Activated T-helper 2 cell treated with anti-CD3 and anti-CD28 coated beads, Interferon-gamma antibody, Interleukin-2, Interleukin-4, amounts not matched to agents 10 μg/mL and 5 μg/mL and 100 μg/mL, durations not matched to agents 14 hours and 24 hours and 36 hours (primary cell): ENCODE data around the gene GPR137C. TPM values are rescaled to one million over a fixed set of nuclear protein-coding genes. Genes with fewer than 3 reads are reported as not detected.
"Not testable (repeated sequence)": the region's sequence is repeated elsewhere in the genome, so short reads cannot be mapped to it uniquely, and the experiment has no call there.

Experiments
- DNase-seq: peaks from one replicate; pipeline ENCODE4 v3.0.0; 2021; ENCODE audit warnings: low spot score
- H3K27ac Mint-ChIP-seq: one replicate; pipeline ENCODE4 v1.8.0; 2021; ENCODE audit warnings: mixed read lengths
- H3K27me3 Mint-ChIP-seq: one replicate; pipeline ENCODE4 v1.8.0; 2021; ENCODE audit warnings: low read depth, mixed read lengths
- H3K36me3 Mint-ChIP-seq: one replicate; pipeline ENCODE4 v1.8.0; 2021; ENCODE audit warnings: low read depth, mixed read lengths
- H3K4me1 Mint-ChIP-seq: one replicate; pipeline ENCODE4 v1.8.0; 2021; ENCODE audit warnings: low read depth, mixed read lengths
- H3K4me3 Mint-ChIP-seq: one replicate; pipeline ENCODE4 v1.8.0; 2021; ENCODE audit warnings: low read depth, mild to moderate bottlenecking, moderate library complexity, mixed read lengths
- H3K9me3 Mint-ChIP-seq: one replicate; pipeline ENCODE4 v1.8.0; 2021; ENCODE audit warnings: mixed read lengths
- intact Hi-C: fragments of 100-400 bp; cut with micrococcal nuclease; formaldehyde crosslinking; loops from one replicate; pipeline ENCODE4 v1.15.1; 2023
- total RNA-seq: library from RNA; stranded (reverse); gene quantifications from 2 replicates; pipeline ENCODE4 v1.2.3, GENCODE V29; 2022

GPR137C gene
- total RNA-seq, 1 donor from 2014 or later: 0.27 TPM

DNA sequence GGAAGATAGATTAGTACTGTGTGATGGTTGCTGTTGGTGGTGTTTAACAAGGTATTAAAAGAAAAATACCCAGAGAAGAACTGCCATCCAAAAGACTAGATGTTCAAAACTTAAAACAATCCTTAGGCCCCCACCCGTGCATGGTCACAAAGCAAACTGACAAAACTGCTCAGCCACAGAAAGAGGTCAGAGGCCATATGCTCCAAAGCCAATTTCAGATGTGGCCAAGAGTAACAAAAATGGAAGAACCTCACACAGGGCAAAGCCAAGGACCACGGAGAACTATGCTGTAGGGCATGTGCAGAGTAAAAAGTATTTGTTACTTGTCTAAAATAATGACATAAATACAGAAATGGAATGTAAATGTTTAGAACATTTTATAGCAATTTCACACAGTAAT, 5.6 kb upstream of the GPR137C start:
- intact Hi-C loops: no loop called here
- Mint-ChIP-seq H3K36me3 (peaks cover 2% of the 10 kb centered on the region), H3K27ac (no peak overlapping the region), H3K27me3 (no peaks in the 10 kb centered on the region), H3K9me3 (no peaks in the 10 kb centered on the region), H3K4me3 (no peak overlapping the region), H3K4me1 (peaks cover 19% of the 10 kb centered on the region)
- DNase-seq: no peak

DNA sequence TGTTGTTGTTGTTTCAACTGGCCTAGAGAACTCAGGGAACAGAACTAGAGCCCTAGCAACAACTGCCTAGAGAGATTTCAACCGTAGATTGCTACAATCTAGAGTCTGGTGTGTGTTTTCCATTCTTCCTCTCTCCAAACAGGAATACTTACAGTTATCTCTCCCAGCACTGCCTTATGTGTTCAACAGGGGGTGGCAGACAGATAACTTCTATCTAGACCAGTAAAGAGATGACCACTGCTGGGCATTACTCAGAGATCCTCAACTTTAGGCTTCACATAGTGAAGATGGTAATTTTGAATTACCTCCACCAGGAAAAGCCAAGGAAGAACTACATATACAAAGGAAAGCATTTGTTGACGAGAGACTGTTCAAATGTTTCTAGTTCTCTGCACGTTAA, 5.1 kb upstream of the GPR137C start:
- intact Hi-C loops: no loop called here
- DNase-seq: no peak
- Mint-ChIP-seq H3K36me3 (peaks cover 2% of the 10 kb centered on the region), H3K9me3 (no peaks in the 10 kb centered on the region), H3K4me3 (no peak overlapping the region), H3K27me3 (no peaks in the 10 kb centered on the region), H3K4me1 (peaks cover 19% of the 10 kb centered on the region), H3K27ac (no peak overlapping the region)

GRCh38 chr14:52550661-52551060, 2.0 kb upstream of the GPR137C start:
- Mint-ChIP-seq H3K36me3 (no peaks in the 10 kb centered on the region), H3K27me3 (peaks cover 14% of the 10 kb centered on the region), H3K4me3 (peak overlapping the region; percentile 84), H3K9me3 (no peaks in the 10 kb centered on the region), H3K27ac (no peak overlapping the region), H3K4me1 (peaks cover 24% of the 10 kb centered on the region)
- no peak for DNase-seq
- intact Hi-C loops: loop anchor here (5.0 to 10.0 kb wide), 6 partner anchors 84 to 242 kb away; partner anchors contain the start of gene GNPNAT1

DNA sequence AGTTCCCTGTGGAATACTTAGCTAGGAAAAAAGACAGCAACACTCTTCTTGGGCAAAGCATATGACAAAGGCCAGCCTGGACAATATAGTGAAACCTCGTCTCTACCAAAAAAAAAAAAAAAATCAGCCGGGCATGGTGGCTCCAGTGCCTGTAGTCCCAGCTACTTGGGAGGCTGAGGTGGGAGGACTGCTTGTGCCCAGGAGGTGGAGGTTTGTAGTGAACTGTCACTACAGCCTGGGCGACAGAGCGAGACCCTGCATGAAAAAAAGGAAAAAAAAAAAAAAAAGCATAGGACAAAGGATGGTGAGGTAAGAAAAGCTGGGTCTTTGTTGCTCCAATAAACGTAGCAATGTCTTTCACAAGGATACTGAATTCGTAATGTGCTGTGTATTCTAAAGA, 1.4 kb upstream of the GPR137C start:
- H3K36me3 Mint-ChIP-seq: no peaks in the 10 kb centered on the region
- intact Hi-C loops: loop anchor here (5.0 to 10.0 kb wide), 6 partner anchors 84 to 241 kb away; partner anchors contain the start of gene GNPNAT1
- H3K27me3 Mint-ChIP-seq: peaks cover 19% of the 10 kb centered on the region
- peak overlapping the region; percentile 84 for H3K4me3 Mint-ChIP-seq
- no peak for DNase-seq
- peaks cover 24% of the 10 kb centered on the region for H3K4me1 Mint-ChIP-seq
- H3K9me3 Mint-ChIP-seq: no peaks in the 10 kb centered on the region
- peak overlapping the region; percentile 77 for H3K27ac Mint-ChIP-seq

DNA sequence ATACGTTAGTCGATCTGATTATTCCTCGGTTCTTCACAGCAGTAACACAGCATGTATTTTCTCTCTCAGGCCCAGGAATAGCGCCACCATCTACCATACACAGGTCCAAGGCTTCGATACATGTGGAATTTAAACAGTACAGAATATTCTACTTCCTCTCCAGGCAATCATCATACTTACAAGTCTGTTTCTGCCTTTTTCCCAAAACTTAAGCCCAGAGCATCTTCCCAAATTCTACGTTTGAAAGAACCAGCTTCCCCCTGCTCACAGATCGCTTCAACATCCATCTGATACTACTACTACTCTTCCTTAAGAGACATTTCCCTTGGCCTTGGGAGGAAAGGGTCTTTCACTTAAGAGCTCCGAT, 957 bp upstream of the GPR137C start:
- H3K27me3 Mint-ChIP-seq: peaks cover 24% of the 10 kb centered on the region
- H3K4me1 Mint-ChIP-seq: peaks cover 24% of the 10 kb centered on the region
- H3K36me3 Mint-ChIP-seq: no peaks in the 10 kb centered on the region
- intact Hi-C loops: loop anchor here (1.0 to 10.0 kb wide), 10 partner anchors 21 to 899 kb away; partner anchors contain the start of genes DDHD1 and GNPNAT1
- DNase-seq: no peak
- H3K27ac Mint-ChIP-seq: peak overlapping the region; percentile 77
- H3K9me3 Mint-ChIP-seq: no peaks in the 10 kb centered on the region
- H3K4me3 Mint-ChIP-seq: peak overlapping the region; percentile 84

GRCh38 chr14:52553002-52553670, 500 bp downstream of the GPR137C start:
- Mint-ChIP-seq H3K4me1 (peaks cover 24% of the 10 kb centered on the region), H3K27me3 (peaks cover 34% of the 10 kb centered on the region), H3K9me3 (no peaks in the 10 kb centered on the region), H3K4me3 (peak overlapping the region; percentile 90), H3K36me3 (no peaks in the 10 kb centered on the region), H3K27ac (no peak overlapping the region)
- peak; percentile 48 for DNase-seq
- intact Hi-C loops: loop anchor here (2.0 to 10.0 kb wide), 9 partner anchors 22 to 900 kb away; partner anchors contain the start of genes DDHD1 and GNPNAT1

DNA sequence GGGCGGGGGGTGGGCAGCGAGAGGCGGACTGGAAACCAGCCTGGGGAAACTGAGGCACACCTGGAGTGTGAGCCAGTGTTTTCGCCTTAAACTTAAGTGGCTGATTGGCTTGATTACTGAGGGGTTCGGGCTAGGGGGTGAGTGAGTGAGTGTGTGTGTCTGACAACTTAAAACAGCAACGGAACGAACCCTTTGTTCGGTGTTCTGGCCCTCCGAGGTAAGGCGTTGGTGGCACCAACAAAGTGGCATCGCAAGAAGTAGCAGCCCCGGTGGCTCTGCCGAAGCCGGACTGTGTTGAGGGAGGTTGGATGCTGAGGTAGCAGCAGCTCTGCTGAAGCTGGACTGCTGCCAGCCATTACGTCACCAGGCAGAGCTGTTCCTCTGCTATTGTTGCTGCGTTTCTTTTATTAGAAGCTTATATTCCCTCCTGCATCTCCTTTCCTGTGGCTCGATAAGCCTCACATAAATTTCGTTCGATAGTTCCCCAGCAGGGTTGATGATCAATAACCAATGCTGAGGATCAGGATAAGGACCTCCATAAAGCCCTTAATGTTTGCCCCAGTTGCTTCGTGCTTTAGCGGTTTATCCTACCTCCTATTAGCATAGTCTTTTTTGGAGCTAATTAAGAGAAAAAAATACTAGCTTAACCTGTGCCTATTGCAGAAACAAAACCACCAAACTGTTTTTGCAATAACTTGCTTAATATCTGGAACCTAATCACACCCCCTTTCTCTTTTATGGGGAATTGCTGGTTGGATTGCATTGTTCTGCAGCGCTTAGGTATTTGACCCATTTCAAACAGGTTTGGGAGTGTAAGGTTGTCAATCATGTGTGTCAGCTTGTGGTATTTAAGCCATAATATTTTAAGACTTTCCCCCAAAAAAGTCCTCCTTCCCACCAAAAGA, 1.3 kb downstream of the GPR137C start:
- peak; percentile 65 for DNase-seq
- Mint-ChIP-seq H3K27me3 (peaks cover 41% of the 10 kb centered on the region), H3K36me3 (no peaks in the 10 kb centered on the region), H3K27ac (no peak overlapping the region), H3K9me3 (no peaks in the 10 kb centered on the region), H3K4me3 (peak overlapping the region; percentile 90), H3K4me1 (peaks cover 24% of the 10 kb centered on the region)
- intact Hi-C loops: loop anchor here (2.0 to 10.0 kb wide), 9 partner anchors 23 to 901 kb away; partner anchors contain the start of genes DDHD1 and GNPNAT1

DNA sequence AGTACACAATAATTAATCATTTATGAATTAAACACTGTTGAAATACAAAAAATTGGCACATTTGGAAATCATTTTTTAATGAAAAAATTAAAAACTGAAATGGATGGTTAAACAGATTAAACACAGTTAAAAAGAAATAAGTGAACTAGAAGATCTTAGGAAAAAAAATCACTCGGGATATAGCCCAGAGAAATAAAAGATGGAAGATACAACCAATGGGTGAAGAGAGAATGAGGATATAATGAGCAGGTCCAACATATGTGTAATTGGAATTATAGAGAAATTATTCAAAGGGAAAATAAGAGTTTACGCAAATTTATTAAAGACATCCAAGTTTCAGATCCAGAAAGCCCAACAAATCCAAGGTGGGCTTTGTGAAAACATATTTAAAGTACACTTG, 6.1 kb downstream of the GPR137C start:
- H3K27me3 Mint-ChIP-seq: peaks cover 61% of the 10 kb centered on the region
- no peak overlapping the region for H3K4me3 Mint-ChIP-seq
- H3K9me3 Mint-ChIP-seq: no peaks in the 10 kb centered on the region
- H3K4me1 Mint-ChIP-seq: peaks cover 3% of the 10 kb centered on the region
- H3K27ac Mint-ChIP-seq: no peak overlapping the region
- DNase-seq: no peak
- intact Hi-C loops: loop anchor here (10.0 kb wide), 1 partner anchor 76 kb away; no protein-coding TSS in a partner anchor
- H3K36me3 Mint-ChIP-seq: no peaks in the 10 kb centered on the region

DNA sequence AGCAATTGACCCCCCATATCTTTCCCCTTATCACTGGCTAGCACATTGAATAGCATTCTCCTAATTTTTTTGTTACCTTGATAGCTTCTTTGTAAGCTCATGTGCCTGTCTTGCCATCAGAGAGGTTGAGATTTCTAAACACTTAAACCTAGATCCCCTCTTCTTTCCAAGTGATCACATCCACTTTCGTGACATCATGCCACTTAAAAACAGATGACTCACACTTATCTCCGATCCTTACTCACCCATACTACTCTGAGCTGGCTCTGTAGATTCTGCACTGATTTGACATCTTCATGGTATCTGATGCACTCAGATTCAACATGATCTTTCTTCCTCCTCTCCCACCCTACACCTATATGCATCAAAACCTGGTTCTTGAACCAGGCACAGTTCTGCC, 10.5 kb downstream of the GPR137C start:
- Mint-ChIP-seq H3K4me1 (no peaks in the 10 kb centered on the region), H3K27me3 (peaks cover 42% of the 10 kb centered on the region), H3K9me3 (no peaks in the 10 kb centered on the region), H3K4me3 (no peak overlapping the region), H3K27ac (no peak overlapping the region), H3K36me3 (no peaks in the 10 kb centered on the region)
- intact Hi-C loops: no loop called here
- no peak for DNase-seq

DNA sequence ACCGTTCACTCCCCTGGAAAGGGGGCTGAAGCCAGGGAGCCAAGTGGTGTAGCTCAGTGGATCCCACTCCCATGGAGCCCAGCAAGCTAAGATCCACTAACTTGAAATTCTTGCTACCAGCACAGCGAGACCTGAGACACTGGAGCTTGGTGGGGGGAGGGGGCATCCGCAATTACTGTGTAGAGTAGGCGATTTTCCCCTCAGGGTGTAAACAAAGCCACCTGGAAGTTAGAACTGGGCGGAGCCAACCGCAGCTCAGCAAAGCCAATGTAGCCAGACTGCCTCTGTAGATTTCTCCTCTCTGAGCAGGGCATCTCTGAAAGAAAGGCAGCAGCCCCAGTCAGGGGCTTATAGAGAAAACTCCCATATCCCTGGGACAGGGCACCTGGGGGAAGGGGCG, 15.8 kb downstream of the GPR137C start:
- H3K27me3 Mint-ChIP-seq: peaks cover 19% of the 10 kb centered on the region
- peaks cover 36% of the 10 kb centered on the region for H3K9me3 Mint-ChIP-seq
- H3K4me1 Mint-ChIP-seq, H3K36me3 Mint-ChIP-seq, H3K4me3 Mint-ChIP-seq, intact Hi-C loops, H3K27ac Mint-ChIP-seq, DNase-seq: not testable (repeated sequence)

GRCh38 chr14:52575858-52576257, 23.2 kb downstream of the GPR137C start:
- no peak for DNase-seq
- Mint-ChIP-seq H3K27ac (no peak overlapping the region), H3K9me3 (peaks cover 25% of the 10 kb centered on the region), H3K36me3 (no peaks in the 10 kb centered on the region), H3K27me3 (peaks cover 2% of the 10 kb centered on the region), H3K4me3 (no peak overlapping the region), H3K4me1 (no peaks in the 10 kb centered on the region)
- intact Hi-C loops: no loop called here

DNA sequence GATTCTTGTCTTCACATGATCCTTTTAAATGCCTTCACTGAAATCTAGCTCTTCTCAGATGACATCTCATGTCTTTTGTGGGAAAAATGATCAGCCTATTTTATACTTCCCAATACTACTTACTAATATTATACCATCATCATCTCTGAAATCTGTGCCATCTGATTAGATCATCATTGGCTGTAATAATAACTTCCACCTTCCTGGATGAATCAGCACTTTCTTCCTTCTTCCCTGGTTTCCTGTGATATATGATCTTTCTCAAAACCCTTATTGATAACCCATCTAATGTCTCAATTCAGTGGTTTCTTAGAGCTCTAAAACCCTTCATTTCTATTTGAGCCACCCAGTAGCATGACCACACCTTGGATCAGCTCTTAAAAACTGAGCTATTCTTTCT, 30.9 kb downstream of the GPR137C start:
- no peak for DNase-seq
- no peaks in the 10 kb centered on the region for H3K36me3 Mint-ChIP-seq
- H3K27me3 Mint-ChIP-seq: peaks cover 19% of the 10 kb centered on the region
- no peaks in the 10 kb centered on the region for H3K4me1 Mint-ChIP-seq
- no peaks in the 10 kb centered on the region for H3K9me3 Mint-ChIP-seq
- H3K4me3 Mint-ChIP-seq: no peak overlapping the region
- no peak overlapping the region for H3K27ac Mint-ChIP-seq
- intact Hi-C loops: no loop called here

DNA sequence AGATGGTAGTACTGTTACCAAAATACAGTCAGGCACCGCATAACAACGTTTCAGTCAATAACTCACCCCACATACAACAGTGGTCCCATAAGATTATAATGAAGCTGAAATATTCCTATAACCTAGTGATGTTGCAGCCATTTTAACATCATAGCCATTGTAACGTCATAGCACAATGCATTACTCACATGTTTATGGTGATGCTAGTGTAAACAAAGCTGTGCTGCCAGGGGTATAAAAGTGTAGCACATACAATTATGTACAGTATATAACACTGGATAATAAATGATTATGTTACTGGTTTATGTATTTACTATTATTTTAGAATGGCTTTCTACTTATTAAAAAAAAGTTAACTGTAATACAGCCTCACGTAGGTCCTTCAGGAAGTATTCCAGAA, 37.0 kb downstream of the GPR137C start:
- Mint-ChIP-seq H3K4me1 (no peaks in the 10 kb centered on the region), H3K36me3 (no peaks in the 10 kb centered on the region), H3K9me3 (peaks cover 4% of the 10 kb centered on the region), H3K27ac (no peak overlapping the region), H3K27me3 (peaks cover 30% of the 10 kb centered on the region), H3K4me3 (no peak overlapping the region)
- intact Hi-C loops: no loop called here
- no peak for DNase-seq
